Ectodermal cell (in vitro differentiated cells): ENCODE results near the gene WFDC2. TPM values are rescaled to one million over a fixed set of nuclear protein-coding genes. Genes with fewer than 3 reads are reported as not detected.

ENCODE experiments used
- H3K27ac ChIP-seq: 2 replicates; pipeline ENCODE4 v1.7.0; 2013; ENCODE audit warnings: mild to moderate bottlenecking, low read depth, low read length; ENCODE audit not compliant: insufficient read depth, poor library complexity, severe bottlenecking
- H3K27me3 ChIP-seq: 2 replicates; pipeline ENCODE4 v1.7.0; 2013; ENCODE audit warnings: mild to moderate bottlenecking, low read length; ENCODE audit not compliant: insufficient read depth, control insufficient read depth, poor library complexity, severe bottlenecking
- H3K36me3 ChIP-seq: one replicate; pipeline ENCODE4 v1.7.0; 2013; ENCODE audit warnings: low read length; ENCODE audit not compliant: control insufficient read depth, insufficient read depth
- H3K4me1 ChIP-seq: one replicate; pipeline ENCODE4 v1.7.0; 2013; ENCODE audit warnings: low read length; ENCODE audit not compliant: control insufficient read depth, insufficient read depth
- H3K4me3 ChIP-seq: 2 replicates; pipeline ENCODE4 v1.7.0; 2013; ENCODE audit warnings: low read depth, low read length, control low read depth; ENCODE audit not compliant: insufficient read depth
- H3K9me3 ChIP-seq: 2 replicates; pipeline ENCODE4 v1.7.0; 2013; ENCODE audit warnings: mild to moderate bottlenecking, low read length, moderate library complexity; ENCODE audit not compliant: control insufficient read depth
- WGBS, 2 experiments: methylation state at CpG; one replicate each; pipeline ENCODE4 v1.1.7; 2013; ENCODE audit warnings: missing lambda C conversion rate in 2 of 2; 5-methylcytosine and 5-hydroxymethylcytosine counted together
- polyA plus RNA-seq, 4 experiments: library from polyadenylated mRNA; stranded (reverse); fragments of 50-300 nt; gene quantifications; one replicate each; pipeline ENCODE4 v1.2.3, GENCODE V29; 2013

The WFDC2 gene, protein sequence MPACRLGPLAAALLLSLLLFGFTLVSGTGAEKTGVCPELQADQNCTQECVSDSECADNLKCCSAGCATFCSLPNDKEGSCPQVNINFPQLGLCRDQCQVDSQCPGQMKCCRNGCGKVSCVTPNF
- polyA plus RNA-seq (2013, experiment 1 of 4) = 10.3 TPM
- 10.4 TPM for polyA plus RNA-seq (2013, experiment 2 of 4)
- 8.2 TPM for polyA plus RNA-seq (2013, experiment 3 of 4)
- polyA plus RNA-seq (2013, experiment 4 of 4) = 13.8 TPM

DNA sequence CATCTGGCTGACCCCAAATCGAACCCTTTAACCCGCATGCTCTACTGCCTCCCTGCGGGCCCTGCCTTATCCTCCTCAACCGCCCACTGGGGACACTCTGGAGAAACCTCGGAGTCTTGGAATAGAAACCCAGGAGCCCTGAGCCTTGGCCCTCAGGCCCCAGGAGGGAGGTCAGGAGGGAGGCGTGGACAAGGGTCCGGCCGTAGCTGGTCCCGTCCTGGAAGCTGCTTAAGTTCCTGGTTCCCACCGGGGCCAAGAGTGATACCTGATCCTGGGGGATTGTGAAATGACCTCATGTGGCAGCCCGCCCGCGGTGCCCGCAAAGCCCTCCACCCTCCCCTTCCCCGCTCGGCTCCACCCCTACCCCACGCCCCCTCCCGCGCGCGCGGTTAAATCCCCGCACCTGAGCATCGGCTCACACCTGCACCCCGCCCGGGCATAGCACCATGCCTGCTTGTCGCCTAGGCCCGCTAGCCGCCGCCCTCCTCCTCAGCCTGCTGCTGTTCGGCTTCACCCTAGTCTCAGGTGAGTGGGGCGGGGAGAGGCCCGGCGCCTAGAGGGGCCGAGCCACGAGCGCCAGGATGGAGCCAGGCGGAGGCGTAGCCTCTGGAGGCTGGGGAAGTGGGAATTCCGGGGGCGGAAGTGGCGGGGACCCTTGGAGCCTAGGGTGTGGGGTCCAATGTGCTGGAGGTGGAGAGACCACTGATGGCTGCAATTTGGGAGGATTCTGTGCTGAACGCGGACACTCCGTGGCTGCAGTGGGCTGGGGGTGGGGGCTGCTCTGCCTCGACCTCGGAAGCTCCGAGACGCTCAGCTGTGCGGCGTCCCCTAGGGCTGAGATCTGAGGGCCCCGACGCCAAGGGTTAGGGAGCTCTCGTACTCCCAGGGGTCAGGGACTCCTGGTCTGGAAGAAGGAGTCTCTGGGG, at the start of gene WFDC2:
TSS of gene WFDC2 (plus strand) at position 418 of the 926 bp plus-strand sequence. CDS start at position 447, 29 bp downstream.
- 2% methylated on average over 54 of the region's 54 CpGs for WGBS, 2 experiments
- Histone ChIP-seq H3K36me3 (no peaks in the 10 kb centered on the region), H3K27ac (no peak within 1 kb of the TSS), H3K27me3 (peaks cover 38% of the 10 kb centered on the region), H3K4me3 (peak within 1 kb of the TSS; percentile 46), H3K4me1 (no peaks in the 10 kb centered on the region), H3K9me3 (no peaks in the 10 kb centered on the region)

DNA sequence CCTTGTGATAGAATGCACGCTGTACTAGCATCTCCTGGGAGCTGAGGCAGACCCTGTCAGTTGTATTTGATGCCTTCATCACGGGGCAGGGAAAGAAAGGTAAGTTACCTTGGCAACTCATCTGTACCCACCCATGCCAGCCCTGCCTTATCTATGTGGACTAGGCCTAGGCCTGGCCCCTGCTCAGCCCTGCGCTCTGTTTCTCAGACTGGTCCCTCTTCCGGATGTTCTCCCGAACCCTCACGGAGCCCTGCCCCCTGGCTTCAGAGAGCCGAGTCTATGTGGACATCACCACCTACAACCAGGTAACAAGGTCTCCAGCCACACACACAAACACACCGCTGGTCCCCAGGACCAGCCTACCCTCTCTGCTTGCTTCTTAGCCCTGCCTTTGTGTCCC, 49.4 kb upstream of the WFDC2 start:
- H3K4me3 ChIP-seq = no peak overlapping the region
- H3K27ac ChIP-seq = no peak overlapping the region
- H3K27me3 ChIP-seq = no peaks in the 10 kb centered on the region
- H3K36me3 ChIP-seq = peaks cover 26% of the 10 kb centered on the region
- 94% methylated on average over 8 of the region's 8 CpGs for WGBS, 2 experiments
- H3K9me3 ChIP-seq = no peaks in the 10 kb centered on the region
- H3K4me1 ChIP-seq = peaks cover 9% of the 10 kb centered on the region

DNA sequence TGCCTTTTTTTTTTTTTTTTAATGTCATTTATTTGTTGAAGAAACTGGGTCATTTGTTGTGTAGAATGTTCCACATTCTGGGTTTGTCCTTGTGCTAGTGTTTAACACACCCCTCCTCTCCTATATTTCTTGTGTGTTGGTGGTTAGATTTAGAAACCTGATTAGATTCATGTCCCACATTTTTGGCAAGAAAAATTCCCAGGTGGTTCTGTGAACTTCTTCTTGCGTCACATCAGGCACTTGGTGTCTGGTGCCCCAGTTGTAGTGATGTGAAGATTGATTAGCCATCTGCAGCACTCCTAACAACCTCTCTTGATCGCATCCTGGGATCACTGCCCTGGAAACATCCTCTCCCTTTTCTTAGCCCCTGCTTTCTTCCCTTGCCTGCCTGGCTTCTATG, 45.9 kb upstream of the WFDC2 start:
- H3K9me3 ChIP-seq = no peaks in the 10 kb centered on the region
- peaks cover 30% of the 10 kb centered on the region for H3K36me3 ChIP-seq
- H3K27ac ChIP-seq = no peak overlapping the region
- H3K4me1 ChIP-seq = no peaks in the 10 kb centered on the region
- WGBS, 2 experiments = 96 to 100% methylated on average over 2 of the region's 2 CpGs
- H3K4me3 ChIP-seq = no peak overlapping the region
- no peaks in the 10 kb centered on the region for H3K27me3 ChIP-seq

DNA sequence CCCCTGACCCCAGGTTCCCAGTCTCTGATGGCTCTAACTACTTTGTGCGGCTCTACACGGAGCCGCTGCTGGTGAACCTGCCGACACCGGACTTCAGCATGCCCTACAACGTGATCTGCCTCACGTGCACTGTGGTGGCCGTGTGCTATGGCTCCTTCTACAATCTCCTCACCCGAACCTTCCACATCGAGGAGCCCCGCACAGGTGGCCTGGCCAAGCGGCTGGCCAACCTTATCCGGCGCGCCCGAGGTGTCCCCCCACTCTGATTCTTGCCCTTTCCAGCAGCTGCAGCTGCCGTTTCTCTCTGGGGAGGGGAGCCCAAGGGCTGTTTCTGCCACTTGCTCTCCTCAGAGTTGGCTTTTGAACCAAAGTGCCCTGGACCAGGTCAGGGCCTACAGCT, 44.0 kb upstream of the WFDC2 start:
- Histone ChIP-seq H3K27ac (no peak overlapping the region), H3K4me3 (no peak overlapping the region), H3K4me1 (no peaks in the 10 kb centered on the region), H3K36me3 (peaks cover 23% of the 10 kb centered on the region), H3K9me3 (no peaks in the 10 kb centered on the region), H3K27me3 (no peaks in the 10 kb centered on the region)
- 95 to 96% methylated on average over 17 of the region's 17 CpGs for WGBS, 2 experiments

DNA sequence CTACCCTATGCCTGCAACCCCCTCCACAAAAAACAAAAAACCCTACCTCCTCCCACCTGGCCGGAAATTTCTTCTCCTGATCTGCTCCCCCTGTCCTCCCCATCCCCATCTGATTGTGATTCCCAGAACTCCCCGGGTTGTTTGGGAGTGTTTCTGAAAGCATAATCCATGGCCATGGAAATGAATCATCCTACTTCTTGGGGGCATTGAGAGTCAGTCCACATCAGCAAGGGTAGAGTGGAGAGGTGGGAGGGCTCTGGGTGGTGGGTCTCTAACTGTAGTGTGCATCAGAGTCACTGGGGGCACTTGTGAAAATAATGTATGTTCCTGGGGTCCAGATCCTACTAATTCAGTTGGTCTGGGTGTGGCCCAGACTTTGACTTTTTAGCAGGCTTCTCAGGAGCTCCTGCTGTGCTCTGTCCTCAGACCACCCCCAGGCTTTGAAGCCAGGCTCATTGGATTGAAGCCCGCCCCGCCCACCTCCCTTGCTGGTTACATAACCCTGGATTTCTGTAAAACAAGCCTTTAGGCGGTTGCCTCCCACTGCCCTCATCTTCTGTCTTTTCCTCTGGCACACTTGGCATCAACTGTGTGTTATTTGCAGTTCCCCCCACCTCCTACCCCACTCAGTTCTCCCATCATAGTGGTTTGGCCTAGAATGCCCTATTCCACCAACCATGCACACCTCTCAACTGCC, 43.1 kb upstream of the WFDC2 start:
- Histone ChIP-seq H3K36me3 (peaks cover 17% of the 10 kb centered on the region), H3K4me3 (no peak overlapping the region), H3K27me3 (no peaks in the 10 kb centered on the region), H3K27ac (no peak overlapping the region), H3K4me1 (no peaks in the 10 kb centered on the region), H3K9me3 (no peaks in the 10 kb centered on the region)
- 88% methylated on average over 5 of the region's 5 CpGs for WGBS, 2 experiments

DNA sequence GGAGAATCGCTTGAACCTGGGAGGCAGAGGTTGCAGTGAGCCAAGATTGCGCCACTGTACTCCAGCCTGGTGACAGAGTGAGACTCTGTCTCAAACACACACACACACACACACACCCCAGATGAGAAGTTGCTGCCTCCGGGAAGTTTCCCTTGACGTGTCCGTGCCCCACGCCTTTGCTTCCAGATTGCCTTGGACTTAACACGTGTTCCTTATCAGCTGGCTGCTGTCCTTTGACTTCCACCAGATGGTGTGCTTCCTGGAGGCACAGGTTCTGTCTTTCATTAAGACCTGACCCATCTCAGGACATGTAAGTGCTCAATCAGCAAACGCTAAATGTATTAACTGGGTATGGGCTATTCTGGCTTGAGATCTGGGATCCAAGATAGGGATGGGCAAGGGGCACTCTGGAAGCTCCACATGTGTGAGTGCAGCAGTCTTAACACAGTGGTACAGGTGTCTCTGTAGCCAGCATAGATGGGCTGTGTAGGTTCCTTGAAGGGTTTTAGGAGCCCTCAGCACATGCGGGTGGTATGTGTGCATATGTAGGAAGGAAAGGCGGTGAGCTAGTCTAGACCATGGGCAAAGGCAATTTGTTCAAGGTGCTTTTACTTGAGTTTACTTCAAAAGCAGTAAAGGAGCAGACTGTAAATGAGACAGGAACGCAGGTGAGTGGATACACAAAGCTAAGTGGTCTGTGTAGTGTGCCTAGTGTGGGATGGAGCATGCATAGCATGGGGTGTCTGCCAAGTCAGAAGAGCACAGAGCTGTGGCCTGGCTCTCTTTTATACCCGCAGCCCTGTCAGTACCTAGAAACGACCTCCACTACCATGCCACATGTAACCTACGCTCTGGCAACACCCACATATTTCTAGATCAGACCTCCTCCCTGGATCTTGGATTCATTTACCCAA, 42.1 kb upstream of the WFDC2 start:
- no peak overlapping the region for H3K4me3 ChIP-seq
- H3K4me1 ChIP-seq = no peaks in the 10 kb centered on the region
- H3K27ac ChIP-seq = no peak overlapping the region
- peaks cover 13% of the 10 kb centered on the region for H3K36me3 ChIP-seq
- no peaks in the 10 kb centered on the region for H3K9me3 ChIP-seq
- WGBS, 2 experiments = 91 to 92% methylated on average over 14 of the region's 14 CpGs
- H3K27me3 ChIP-seq = no peaks in the 10 kb centered on the region

DNA sequence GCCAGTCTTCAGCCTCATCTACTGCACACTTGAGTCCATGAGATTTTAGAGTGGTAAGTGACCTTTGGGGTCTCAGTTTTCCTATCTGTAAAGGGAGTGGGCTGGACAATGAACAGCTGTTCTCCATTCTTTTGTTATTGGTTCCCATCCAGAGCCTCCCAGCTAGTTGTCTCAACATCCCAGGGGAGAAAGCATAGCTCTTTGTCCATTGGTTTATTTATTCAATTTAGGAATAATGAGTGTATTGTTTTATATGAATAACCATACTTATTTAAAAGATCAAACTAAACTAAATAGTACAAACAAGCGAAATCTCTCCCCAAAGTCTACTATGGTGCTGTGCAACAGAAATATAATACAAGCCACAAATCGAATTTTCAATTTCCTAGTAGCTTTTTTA, 39.9 kb upstream of the WFDC2 start:
- Histone ChIP-seq H3K9me3 (no peaks in the 10 kb centered on the region), H3K4me3 (no peak overlapping the region), H3K27ac (no peak overlapping the region), H3K27me3 (no peaks in the 10 kb centered on the region), H3K36me3 (peaks cover 4% of the 10 kb centered on the region), H3K4me1 (no peaks in the 10 kb centered on the region)
- whole genome bisulfite sequencing, 2 experiments = 85 to 100% methylated on average over 1 to 2 of the region's 2 CpGs

DNA sequence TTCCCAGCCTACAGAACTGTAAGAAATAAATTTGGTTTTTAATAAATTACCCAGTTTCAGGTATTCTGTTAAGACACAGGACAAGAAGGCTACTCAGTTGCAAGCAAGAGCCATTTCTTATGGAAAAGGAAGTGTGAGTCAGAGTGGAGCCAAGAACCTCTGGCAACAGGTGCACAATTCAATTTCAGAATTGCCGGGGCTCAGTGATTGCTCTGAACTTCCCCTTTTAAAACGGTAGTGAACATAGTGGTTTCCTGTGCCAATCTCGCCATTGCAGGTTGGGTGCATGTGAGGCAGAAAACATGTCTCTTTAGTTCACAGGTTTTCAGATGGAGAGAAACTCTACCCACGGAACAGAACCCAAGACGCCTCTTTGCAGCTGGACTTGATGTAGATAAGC, 37.3 kb upstream of the WFDC2 start:
- H3K27ac ChIP-seq = no peak overlapping the region
- no peak overlapping the region for H3K4me3 ChIP-seq
- WGBS, 2 experiments = 94 to 97% methylated on average over 5 of the region's 5 CpGs
- no peaks in the 10 kb centered on the region for H3K36me3 ChIP-seq
- H3K4me1 ChIP-seq = no peaks in the 10 kb centered on the region
- H3K27me3 ChIP-seq = peaks cover 8% of the 10 kb centered on the region
- no peaks in the 10 kb centered on the region for H3K9me3 ChIP-seq

DNA sequence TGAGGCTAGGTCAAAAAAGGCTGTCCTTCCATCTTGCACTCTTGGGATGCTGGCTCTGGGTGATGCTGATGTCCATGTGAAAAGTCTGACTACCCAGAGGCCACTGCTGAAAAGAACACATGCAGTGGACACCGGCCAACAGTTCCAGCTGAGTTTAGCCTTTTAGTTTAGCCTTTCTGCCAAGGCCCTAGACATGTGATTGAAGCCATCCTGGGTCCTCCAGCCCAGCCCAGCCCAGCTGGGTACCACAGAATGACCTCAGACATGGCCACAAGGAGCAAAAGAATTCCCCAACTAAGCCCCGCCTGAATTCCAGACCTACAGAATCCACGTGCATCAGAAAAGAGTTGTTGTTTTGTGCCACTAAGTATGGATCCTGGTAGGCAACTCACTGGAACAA, 36.2 kb upstream of the WFDC2 start:
- Histone ChIP-seq H3K36me3 (no peaks in the 10 kb centered on the region), H3K27me3 (peaks cover 8% of the 10 kb centered on the region), H3K9me3 (no peaks in the 10 kb centered on the region), H3K4me1 (no peaks in the 10 kb centered on the region), H3K27ac (no peak overlapping the region), H3K4me3 (no peak overlapping the region)
- 66 to 85% methylated on average over 3 of the region's 3 CpGs for WGBS, 2 experiments
